Ascending aorta (tissue), 2 donors: ENCODE results near the gene CAMSAP2. TPM values are rescaled to one million over a fixed set of nuclear protein-coding genes. Genes with fewer than 3 reads are reported as not detected.

ENCODE experiments used
- DNase-seq, 2 donors: peaks; one replicate each; pipeline ENCODE4 v3.0.0-alpha.2; 2019; ENCODE audit warnings: low spot score in 2 of 2
- H3K27ac ChIP-seq, 2 donors: fragments of 200-600 bp; sonication (generic); one replicate each; pipeline ENCODE4 v1.5.1; 2016 to 2017; ENCODE audit warnings: mild to moderate bottlenecking in 1 of 2
- H3K27me3 ChIP-seq: fragments of 200-600 bp; sonication (generic); one replicate; pipeline ENCODE4 v1.5.1; 2017
- H3K36me3 ChIP-seq, 2 donors: fragments of 200-600 bp; sonication (generic); one replicate each; pipeline ENCODE4 v1.5.1; 2016
- H3K4me1 ChIP-seq, 2 donors: fragments of 200-600 bp; sonication (generic); one replicate each; pipeline ENCODE4 v1.5.1; 2016 to 2017; ENCODE audit warnings: mild to moderate bottlenecking in 1 of 2
- H3K4me3 ChIP-seq, 2 donors: fragments of 200-600 bp; sonication (generic); one replicate each; pipeline ENCODE4 v1.5.1; 2016 to 2017; ENCODE audit warnings: mild to moderate bottlenecking in 1 of 2
- H3K9me3 ChIP-seq, 2 donors: fragments of 200-600 bp; sonication (generic); one replicate each; pipeline ENCODE4 v1.5.1; 2016
- intact Hi-C: fragments of 100-400 bp; cut with DNase I; formaldehyde crosslinking; loops from one replicate; pipeline ENCODE4 v1.15.1; 2023
- total RNA-seq: library from RNA; depleted of rRNA; stranded (reverse); fragments of >200 nt; gene quantifications from one replicate; pipeline ENCODE4 v1.1.0, GENCODE V29; 2016
- TF ChIP-seq, protein P1 (sequence below), 3 experiments: fragments of 200-600 bp in 2 of 3; fragments of 450-650 bp in 1 of 3; sonication (generic) in 2 of 3; IDR thresholded peaks; one replicate each; pipeline ENCODE4 v1.5.1; 2016 to 2019; ENCODE audit warnings: antibody characterized with exemption in 3 of 3, mild to moderate bottlenecking in 1 of 3, moderate library complexity in 1 of 3

The CAMSAP2 gene
- total RNA-seq, 1 donor from 2014 or later, result 22.4 TPM

DNA sequence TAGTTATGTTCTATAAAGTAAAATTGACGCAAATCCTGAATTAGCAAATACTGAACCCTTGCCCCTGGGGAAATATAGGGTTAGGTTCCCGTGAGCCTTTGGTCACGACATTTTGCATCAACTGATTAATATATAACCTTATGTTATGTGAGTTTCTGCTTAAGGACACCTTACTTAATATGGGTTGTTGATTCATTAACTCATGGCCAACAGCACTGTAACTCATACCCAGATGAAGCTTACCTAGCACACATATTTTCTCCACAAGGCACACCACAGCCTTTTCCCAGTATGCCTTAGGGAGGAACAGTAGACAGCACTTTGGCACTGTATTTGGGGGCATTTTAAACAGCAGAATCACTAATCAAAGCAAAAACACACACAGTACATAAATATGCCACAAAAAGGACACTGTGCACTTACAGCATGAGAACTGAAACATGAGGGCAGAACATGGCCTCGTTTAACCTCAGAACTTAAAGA, 171.1 kb downstream of the CAMSAP2 start:
- Histone ChIP-seq H3K4me3 (no peak overlapping the region), H3K9me3 (no peaks in the 10 kb centered on the region), H3K4me1 (no peaks in the 10 kb centered on the region), H3K36me3 (no peaks in the 10 kb centered on the region), H3K27me3 (no peaks in the 10 kb centered on the region), H3K27ac (no peak overlapping the region)
- DNase-seq, result no peak
- intact Hi-C loops, result no loop called here
- TF ChIP-seq, protein P1, sequence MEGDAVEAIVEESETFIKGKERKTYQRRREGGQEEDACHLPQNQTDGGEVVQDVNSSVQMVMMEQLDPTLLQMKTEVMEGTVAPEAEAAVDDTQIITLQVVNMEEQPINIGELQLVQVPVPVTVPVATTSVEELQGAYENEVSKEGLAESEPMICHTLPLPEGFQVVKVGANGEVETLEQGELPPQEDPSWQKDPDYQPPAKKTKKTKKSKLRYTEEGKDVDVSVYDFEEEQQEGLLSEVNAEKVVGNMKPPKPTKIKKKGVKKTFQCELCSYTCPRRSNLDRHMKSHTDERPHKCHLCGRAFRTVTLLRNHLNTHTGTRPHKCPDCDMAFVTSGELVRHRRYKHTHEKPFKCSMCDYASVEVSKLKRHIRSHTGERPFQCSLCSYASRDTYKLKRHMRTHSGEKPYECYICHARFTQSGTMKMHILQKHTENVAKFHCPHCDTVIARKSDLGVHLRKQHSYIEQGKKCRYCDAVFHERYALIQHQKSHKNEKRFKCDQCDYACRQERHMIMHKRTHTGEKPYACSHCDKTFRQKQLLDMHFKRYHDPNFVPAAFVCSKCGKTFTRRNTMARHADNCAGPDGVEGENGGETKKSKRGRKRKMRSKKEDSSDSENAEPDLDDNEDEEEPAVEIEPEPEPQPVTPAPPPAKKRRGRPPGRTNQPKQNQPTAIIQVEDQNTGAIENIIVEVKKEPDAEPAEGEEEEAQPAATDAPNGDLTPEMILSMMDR (IDR thresholded peaks at IDR 0.05), result no peak

Other genes starting within 250 kb of the CAMSAP2 start
- not detected for gene KIF14, start 118.1 kb upstream of the CAMSAP2 start, total RNA-seq
- 7.6 TPM for gene DDX59, start 69.0 kb upstream of the CAMSAP2 start, total RNA-seq
- not detected for gene GPR25, start 134.1 kb downstream of the CAMSAP2 start, total RNA-seq
- gene INAVA, start 156.0 kb downstream of the CAMSAP2 start, total RNA-seq, result not detected